Hindlimb muscle (tissue), 1 donor: ENCODE results near the gene LRCOL1. TPM values are rescaled to one million over a fixed set of nuclear protein-coding genes. Genes with fewer than 3 reads are reported as not detected.

Experiments used
- DNase-seq: peaks from one replicate; pipeline ENCODE4 v3.0.0-alpha.2; 2013
- polyA plus RNA-seq: library from polyadenylated mRNA; unstranded; fragments of 120-200 nt; gene quantifications from one replicate; pipeline ENCODE4 v1.2.1, GENCODE V29; 2013; ENCODE audit not compliant: insufficient read length

Gene LRCOL1
- polyA plus RNA-seq, 1 donor = not detected

DNA sequence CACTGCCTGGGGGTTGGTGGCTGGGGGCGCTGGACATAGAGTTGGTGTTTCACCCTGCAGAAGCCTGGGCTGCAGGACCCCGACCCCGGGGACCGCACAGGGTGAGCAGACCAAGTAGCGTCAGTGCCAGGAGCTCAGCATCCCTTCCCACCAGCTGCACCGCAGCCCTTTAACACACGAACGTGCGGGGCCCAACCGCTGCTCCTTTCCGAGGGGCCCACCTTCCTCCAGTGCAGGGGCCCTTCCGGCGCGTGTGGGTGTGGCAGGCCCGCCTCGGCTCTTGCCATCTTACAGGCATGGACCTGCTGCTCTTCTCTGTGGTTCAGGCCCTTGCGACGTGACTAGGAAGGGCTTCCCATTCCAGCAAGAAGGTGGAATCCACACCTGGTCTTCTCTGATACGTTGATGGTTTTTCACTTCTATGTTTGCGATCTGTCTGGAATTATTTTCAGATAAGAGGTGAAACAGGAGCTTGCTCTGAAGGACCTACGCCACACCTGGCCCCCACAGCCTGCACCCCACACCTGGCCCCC, 47.8 kb downstream of the LRCOL1 start:
- DNase-seq = no peak

DNA sequence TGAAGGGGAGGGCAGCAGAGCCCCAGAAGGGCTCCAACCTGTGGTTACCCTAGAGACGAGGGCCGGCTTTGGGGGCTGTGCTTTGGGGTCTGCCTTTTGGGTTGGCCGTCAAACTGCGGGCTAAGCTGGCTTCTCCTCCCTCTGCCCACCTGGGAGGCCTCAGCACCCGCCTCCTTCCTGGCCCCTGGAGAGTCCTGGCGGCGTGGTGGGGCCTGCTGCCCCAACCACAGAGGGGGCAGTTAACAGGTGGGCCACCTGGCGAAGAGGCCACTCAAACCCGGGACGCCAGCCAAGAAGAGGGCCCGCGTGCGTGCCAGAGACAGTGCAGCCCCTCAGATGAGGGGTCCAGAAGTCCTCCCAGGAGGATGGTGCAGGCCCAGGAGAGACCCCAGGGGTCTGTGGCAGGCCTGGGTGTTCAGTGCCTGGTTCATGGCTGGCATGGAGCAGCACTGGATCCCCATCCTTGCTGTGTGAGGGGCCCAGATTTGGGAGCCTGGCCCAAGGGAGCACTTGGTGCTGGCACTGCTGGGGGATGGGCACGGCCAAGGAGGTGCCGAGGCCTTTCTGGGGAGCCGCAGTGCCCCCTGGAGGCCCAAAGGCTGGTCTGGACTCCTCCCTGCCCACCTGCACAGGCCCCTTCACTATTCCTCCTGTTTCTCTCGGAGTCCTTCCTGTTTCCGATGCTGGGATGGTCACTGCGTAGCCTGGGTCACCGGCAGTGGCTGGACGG, 48.8 kb downstream of the LRCOL1 start:
- DNase-seq = no peak

GRCh38 chr12:132560614-132561426, 49.6 kb downstream of the LRCOL1 start:
- DNase-seq = peak; percentile 49

DNA sequence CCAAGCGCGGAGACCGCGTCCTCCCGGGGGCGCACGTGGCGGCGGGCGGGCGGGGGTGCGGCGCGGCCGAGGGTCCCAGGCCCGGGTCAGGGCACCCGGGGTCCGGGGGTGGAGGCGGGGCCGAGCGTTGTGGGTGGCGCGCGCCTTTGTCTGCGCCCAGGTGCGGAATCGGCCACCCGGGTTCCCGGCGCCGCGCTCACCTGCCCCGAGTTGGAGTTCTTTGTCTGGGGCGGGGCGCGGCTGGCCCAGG, 50.1 kb downstream of the LRCOL1 start:
- DNase-seq = no peak

DNA sequence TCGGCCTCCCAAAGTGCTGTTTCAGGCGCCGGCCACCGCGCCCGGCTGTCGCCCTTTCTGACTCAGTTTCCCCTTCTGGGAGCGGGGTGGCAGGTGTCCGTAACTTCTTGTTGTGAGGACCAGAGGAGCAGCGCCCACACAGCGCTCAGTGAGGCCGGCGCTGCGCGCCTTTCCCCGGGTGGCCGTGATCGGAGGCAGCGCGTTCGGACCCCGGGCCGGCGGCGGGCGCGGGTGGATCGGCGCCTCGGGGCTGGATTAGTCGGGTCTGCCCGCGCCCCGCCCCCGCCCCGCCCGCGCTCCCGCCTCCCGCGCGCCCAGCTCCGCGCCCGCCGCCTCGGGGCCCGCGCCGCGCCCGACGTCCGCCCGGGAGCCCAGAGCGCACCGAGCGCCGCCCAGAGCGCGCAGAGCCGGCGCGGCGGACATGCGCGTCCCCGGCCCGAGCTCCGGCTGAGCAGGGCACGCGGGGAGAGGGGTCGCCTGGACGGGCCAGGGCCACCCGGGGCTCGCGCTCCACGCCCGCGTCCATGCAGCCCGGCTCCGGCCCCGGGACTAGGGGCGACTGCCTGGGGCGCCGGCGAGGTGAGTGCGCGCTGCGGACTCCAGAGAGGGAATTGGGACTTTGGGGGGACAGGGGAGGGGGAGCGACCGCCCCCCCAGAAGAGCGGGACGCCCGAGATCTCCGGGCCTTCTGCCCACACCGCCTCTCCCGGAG, 50.6 kb downstream of the LRCOL1 start:
- peak; percentile 68 for DNase-seq

DNA sequence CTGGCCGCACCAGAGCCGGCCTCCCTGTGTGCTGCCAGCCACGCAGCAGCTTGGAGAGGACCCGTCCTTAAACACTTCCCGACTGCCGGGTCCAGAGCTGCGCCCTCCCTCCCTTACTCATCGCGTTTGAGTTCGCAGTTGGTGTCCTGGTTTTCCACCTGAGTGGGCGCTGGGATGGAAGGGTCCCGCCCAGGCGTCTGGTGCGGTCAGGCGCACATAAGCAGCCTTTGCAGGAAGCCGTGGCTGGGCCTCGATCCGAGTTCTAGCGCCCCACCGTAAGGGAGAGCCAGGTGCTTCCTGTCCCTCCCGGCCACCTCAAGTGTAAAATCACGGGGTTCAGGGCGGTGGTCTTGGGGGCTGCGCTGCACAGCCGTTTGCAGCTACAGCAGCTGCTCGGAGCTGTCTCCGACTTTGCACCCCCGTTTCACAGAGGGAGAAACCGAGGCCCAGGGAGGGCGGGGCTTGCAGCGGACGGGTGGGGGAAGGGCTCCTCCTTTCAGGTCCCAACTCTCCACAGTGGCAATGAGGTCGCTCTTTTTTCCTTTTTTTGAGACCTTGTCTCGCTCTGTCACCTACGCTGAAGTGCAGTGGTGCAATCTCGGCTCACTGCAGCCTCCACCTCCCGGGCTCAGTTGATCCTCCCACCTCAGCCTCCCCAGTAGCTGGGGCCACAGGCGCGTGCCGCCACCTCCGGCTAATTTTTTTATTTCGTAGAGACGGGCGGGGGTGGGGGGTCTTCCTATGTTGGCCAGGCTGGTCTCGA, 51.3 kb downstream of the LRCOL1 start:
- no peak for DNase-seq

DNA sequence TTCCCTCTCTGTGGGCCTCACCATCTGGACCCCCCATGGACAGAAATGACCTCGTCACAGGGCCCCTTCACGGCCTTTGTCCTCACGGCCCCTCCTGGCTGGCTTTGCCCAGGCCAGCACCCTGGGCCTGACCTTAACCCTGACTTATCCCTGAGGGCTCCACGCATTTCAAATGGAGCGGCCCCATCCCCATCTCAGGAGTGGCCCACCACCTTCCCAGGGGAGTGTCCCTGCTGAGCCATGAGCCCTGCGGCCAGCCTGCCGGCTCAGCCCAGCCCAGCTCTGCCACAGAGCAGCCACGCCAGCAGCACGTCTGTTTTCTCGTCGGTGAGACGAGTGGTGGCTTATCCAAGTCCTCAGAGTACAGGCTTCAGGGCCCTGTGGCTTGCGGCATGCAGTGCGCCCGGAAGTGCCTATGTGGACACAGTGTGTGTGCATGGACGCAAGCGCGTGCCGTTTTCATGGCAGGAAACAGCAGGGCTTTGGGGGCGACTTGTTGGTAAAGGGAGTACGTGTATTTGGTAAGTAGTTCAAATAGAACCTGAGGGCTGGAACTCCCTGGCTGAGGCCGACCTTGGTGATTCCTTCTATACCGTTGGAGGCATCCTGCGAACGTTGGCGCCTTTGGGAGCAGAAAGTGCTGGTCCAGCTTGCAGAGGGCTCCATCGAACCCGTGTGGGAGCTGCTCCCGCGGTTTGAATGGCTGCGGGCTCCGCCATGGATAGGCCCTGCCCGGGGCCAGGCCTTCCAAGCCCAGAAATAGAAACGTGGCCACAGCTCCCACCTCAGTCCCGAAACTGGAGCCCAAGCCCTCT, 52.1 kb downstream of the LRCOL1 start:
- no peak for DNase-seq

DNA sequence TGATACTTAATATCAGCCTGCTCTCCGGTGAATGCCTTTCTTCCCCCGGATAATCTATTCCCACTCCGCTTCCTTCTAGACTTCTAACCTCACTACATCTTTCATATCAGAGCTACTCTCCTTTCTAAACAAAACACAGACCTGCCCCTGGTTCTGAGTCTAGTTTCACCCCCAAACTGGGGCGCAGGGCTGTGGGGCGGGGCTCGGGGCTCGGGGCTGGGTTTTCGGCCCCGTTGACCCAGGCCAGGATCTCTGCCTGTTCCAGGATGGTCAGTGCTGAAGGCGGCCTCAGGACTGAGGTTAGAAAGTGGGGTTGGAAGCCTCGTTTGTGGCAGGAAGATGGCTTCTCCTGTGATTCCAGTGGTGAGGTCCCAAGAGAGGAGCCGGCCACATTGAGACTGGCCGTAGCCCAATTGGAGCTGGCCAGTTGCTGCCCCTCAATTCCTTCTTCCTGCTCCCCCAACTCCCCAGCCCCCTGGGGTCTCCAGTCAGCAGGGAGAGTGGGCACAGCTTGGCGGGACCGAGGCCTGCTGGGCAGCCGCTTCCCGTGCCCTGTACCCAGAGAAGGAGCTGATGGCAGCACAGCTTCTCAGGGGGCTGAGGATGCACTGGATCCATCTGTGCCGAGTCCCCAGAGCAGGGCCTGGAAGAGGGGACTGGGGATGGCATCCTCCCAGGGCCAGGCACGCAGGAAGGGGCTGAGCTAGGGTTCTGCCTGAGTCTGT, 52.9 kb downstream of the LRCOL1 start:
- DNase-seq = no peak

DNA sequence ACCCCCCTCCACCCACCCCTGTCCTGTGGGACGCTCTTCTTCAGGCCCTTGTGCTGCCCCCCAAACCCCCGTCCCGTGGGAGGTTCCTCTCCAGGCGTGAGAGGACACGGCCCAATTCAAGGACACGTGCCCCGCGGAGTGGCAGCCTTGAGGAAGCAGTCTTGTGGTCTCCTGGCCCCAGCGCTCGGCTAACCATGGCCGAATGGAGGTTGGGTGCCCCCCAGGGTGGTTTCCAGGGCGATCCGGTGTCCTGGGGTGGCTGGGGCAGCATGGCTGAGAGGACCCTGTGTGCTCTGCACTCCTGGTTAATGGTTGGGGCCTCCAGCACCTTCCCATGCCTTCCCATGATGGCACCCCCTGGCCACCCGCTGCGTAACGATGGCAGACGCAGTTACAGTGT, 53.6 kb downstream of the LRCOL1 start:
- no peak for DNase-seq

- DNase-seq = no peak
These were observed 54.2 kb downstream of the LRCOL1 start for GRCh38 chr12:132556216-132556615.

DNA sequence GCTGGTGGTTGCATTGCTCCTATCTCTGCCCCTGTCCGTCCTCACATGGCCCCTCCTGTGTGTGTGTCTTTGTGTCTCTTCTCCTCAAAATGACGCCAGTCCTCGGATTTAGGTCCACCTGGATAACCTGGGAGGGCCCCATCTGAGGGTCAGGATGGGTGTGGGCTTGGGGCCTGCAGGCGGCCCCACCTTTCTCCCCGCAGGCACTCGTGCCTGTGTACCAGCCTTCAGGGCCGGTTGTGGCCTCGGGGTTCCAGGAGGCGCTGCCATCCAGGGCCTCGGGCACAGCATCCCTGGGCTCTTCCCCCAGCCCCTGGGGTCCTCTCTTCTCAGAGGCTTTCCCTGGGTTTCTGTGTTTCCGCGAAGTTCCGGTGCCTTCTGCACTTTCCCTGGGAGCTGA, 54.7 kb downstream of the LRCOL1 start:
- no peak for DNase-seq

DNA sequence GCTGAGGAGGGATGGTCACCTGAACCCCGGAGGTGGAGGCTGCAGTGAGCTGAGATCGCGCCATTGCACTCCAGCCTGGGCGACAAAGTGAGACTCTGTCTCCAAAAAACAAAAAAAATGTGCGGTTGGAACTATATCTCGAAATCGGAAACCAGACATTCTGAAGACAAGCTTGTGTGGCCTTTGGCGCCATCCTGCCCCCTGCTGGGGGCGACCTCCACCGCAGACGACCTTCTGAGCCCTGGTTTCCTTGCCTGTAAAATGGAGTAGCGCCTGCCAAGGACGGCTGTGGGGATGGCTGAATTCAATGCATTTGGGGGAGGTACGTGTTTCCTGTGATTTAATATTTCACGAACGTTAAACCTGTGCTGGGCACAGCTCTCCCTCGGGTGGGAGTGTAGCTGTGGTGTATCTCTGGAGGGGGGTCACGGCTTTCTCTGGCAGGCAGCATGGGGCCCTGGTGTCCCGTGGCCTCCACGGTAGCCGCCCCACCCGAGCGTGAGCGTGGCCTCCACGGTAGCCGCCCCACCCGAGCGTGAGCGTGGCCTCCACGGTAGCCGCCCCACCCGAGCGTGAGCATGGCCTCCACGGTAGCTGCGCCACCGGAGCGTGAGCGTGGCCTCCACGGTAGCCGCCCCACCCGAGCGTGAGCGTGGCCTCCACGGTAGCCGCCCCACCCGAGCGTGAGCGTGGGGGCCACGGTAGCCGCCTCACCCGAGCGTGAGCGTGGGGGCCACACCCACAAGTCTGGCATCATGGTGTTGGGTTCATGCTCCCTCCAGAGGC, 55.3 kb downstream of the LRCOL1 start:
- DNase-seq = no peak

Other genes starting within 250 kb of the LRCOL1 start
- gene FBRSL1, start 120.4 kb downstream of the LRCOL1 start, polyA plus RNA-seq = 58.3 TPM
- gene P2RX2, start 8.2 kb upstream of the LRCOL1 start, polyA plus RNA-seq = not detected
- gene POLE, start 76.8 kb upstream of the LRCOL1 start, polyA plus RNA-seq = 31.9 TPM
- 18.2 TPM for gene PXMP2, start 77.0 kb upstream of the LRCOL1 start, polyA plus RNA-seq
- gene PGAM5, start 100.3 kb upstream of the LRCOL1 start, polyA plus RNA-seq = 21.7 TPM
- gene ANKLE2, start 151.2 kb upstream of the LRCOL1 start, polyA plus RNA-seq = 46.4 TPM
- gene GOLGA3, start 218.3 kb upstream of the LRCOL1 start, polyA plus RNA-seq = 48.8 TPM